NCI-H2171 (cell line): ENCODE results near the gene MCC.
A peak's percentile ranks its signal among the peaks of the same experiment; 100 is the strongest.

Experiments
- DNase-seq: peaks from one replicate; lab custom pipeline; 2025; lab: John Stamatoyannopoulos, UW

The MCC gene

GRCh38 chr5:113271015-113271414 lies 217.2 kb downstream of the MCC start:
- DNase-seq = no peak

- DNase-seq = no peak
Measured at GRCh38 chr5:113270086-113270485, 218.2 kb downstream of the MCC start.

GRCh38 chr5:113269023-113269997 lies 218.9 kb downstream of the MCC start:
- no peak for DNase-seq

GRCh38 chr5:113268232-113268631 lies 220.0 kb downstream of the MCC start:
- DNase-seq = no peak

- DNase-seq = no peak
Measured at GRCh38 chr5:113267361-113267900, 220.8 kb downstream of the MCC start.

- DNase-seq = no peak
Measured at GRCh38 chr5:113266913-113267227, 221.4 kb downstream of the MCC start.

- no peak for DNase-seq
Measured at GRCh38 chr5:113266227-113266912, 221.9 kb downstream of the MCC start.

GRCh38 chr5:113265190-113265589 lies 223.1 kb downstream of the MCC start:
- DNase-seq = no peak

- DNase-seq = no peak
Measured at GRCh38 chr5:113264046-113264445, 224.2 kb downstream of the MCC start.

- no peak for DNase-seq
Measured at GRCh38 chr5:113263545-113263944, 224.7 kb downstream of the MCC start.

GRCh38 chr5:113262674-113263073 lies 225.6 kb downstream of the MCC start:
- no peak for DNase-seq

GRCh38 chr5:113259034-113259433 lies 229.2 kb downstream of the MCC start:
- no peak for DNase-seq

- no peak for DNase-seq
Measured at GRCh38 chr5:113257545-113257944, 230.7 kb downstream of the MCC start.

GRCh38 chr5:113256671-113257452 lies 231.4 kb downstream of the MCC start:
- DNase-seq = no peak

GRCh38 chr5:113255579-113256386 lies 232.5 kb downstream of the MCC start:
- no peak for DNase-seq

- DNase-seq = no peak
Measured at GRCh38 chr5:113255105-113255504, 233.1 kb downstream of the MCC start.

- DNase-seq = no peak
Measured at GRCh38 chr5:113253037-113253436, 235.2 kb downstream of the MCC start.

- no peak for DNase-seq
Measured at GRCh38 chr5:113252066-113252465, 236.2 kb downstream of the MCC start.

- peak; percentile 33 for DNase-seq
Measured at GRCh38 chr5:113250341-113250953, 237.8 kb downstream of the MCC start.

GRCh38 chr5:113249206-113249605 lies 239.0 kb downstream of the MCC start:
- DNase-seq = no peak

- DNase-seq = no peak
Measured at GRCh38 chr5:113246361-113246870, 241.8 kb downstream of the MCC start.
